ENCODE data around the gene LAMB3. TPM values are rescaled to one million over a fixed set of nuclear protein-coding genes. Genes with fewer than 3 reads are reported as not detected.

Gene LAMB3
- total and polyA plus RNA-seq, 2 donors (not counting 1 experiment from before 2014, with no cell fraction given), result 0.33 to 0.37 TPM

- Mint-ChIP-seq H3K4me3 (peak overlapping the region; percentile 50), H3K4me1 (peaks cover 33% of the 10 kb centered on the region), H3K27me3 (peaks cover 33% of the 10 kb centered on the region), H3K27ac (peak overlapping the region; percentile 66), H3K9me3 (ENCODE audit: insufficient read depth) (no peaks in the 10 kb centered on the region)
- H3K9me3 ChIP-seq (ENCODE audit: control extremely low read depth in 1 of 3, control insufficient read depth in 2 of 3, insufficient read depth in 1 of 3, low read length in 2 of 3), result peaks cover 0 to 8% (median 0%) of the 10 kb centered on the region in 3 donors
- no peaks in the 10 kb centered on the region for H4K20me1 ChIP-seq (ENCODE audit: control insufficient read depth, insufficient read depth, low read length, poor library complexity, severe bottlenecking)
- peak; percentile 80 for ATAC-seq (ENCODE audit: low read depth)
- no peak overlapping the region for H3K9ac ChIP-seq (ENCODE audit: low read length)
- no peak for TF ChIP-seq EZH2 (IDR thresholded peaks at IDR 0.05; ENCODE audit: borderline replicate concordance, insufficient read depth, low read depth, low read length, poor library complexity, severe bottlenecking)
- TF ChIP-seq, protein P1, sequence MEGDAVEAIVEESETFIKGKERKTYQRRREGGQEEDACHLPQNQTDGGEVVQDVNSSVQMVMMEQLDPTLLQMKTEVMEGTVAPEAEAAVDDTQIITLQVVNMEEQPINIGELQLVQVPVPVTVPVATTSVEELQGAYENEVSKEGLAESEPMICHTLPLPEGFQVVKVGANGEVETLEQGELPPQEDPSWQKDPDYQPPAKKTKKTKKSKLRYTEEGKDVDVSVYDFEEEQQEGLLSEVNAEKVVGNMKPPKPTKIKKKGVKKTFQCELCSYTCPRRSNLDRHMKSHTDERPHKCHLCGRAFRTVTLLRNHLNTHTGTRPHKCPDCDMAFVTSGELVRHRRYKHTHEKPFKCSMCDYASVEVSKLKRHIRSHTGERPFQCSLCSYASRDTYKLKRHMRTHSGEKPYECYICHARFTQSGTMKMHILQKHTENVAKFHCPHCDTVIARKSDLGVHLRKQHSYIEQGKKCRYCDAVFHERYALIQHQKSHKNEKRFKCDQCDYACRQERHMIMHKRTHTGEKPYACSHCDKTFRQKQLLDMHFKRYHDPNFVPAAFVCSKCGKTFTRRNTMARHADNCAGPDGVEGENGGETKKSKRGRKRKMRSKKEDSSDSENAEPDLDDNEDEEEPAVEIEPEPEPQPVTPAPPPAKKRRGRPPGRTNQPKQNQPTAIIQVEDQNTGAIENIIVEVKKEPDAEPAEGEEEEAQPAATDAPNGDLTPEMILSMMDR (IDR thresholded peaks at IDR 0.05), result no peak
- H3K79me2 ChIP-seq (ENCODE audit: control insufficient read depth, insufficient read depth, low read length), result no peaks in the 10 kb centered on the region
- peaks cover 32 to 35% of the 10 kb centered on the region in 2 donors for H3K4me1 ChIP-seq (ENCODE audit: control insufficient read depth in 2 of 2, insufficient read depth in 2 of 2, low read length in 2 of 2)
- peak overlapping the region in 1 of 2 donors; percentile 35 for H3K27ac ChIP-seq (ENCODE audit: low read length in 2 of 2)
- peak overlapping the region; percentile 7 for H3K4me2 ChIP-seq (replicated peaks; ENCODE audit: low read depth, low read length, poor library complexity, severe bottlenecking)
- no peak overlapping the region for H3K4me3 ChIP-seq (ENCODE audit: control extremely low read depth in 1 of 5, extremely low read depth in 1 of 5, insufficient read depth in 1 of 5, low read depth in 2 of 5, low read length in 4 of 5)
- H3K27me3 ChIP-seq (replicated peaks in 1 of 4; ENCODE audit: control extremely low read depth in 1 of 4, control insufficient read depth in 3 of 4, insufficient read depth in 4 of 4, low read length in 3 of 4), result peaks cover 0 to 33% (median 20%) of the 10 kb centered on the region in 4 experiments
- no peak overlapping the region for H2AFZ ChIP-seq (ENCODE audit: insufficient read depth, low read depth, low read length, poor library complexity, severe bottlenecking)
- no peaks in the 10 kb centered on the region for H3K36me3 ChIP-seq (replicated peaks in 1 of 2; ENCODE audit: control extremely low read depth in 1 of 2, control insufficient read depth in 1 of 2, extremely low read depth in 1 of 2, insufficient read depth in 2 of 2, low read length in 1 of 2)
- WGBS (ENCODE audit: insufficient coverage), result 33% methylated on average over 3 of the region's 5 CpGs
- POLR2A ChIA-PET, result interaction anchor here (0.5 kb wide), 1 partner anchor 1731 kb away, joined by 4 read pairs; no protein-coding TSS in a partner anchor
- CTCF ChIA-PET, result interaction anchor here (0.9 to 1.5 kb wide), 3 partner anchors 9 to 107 kb away, joined by 3 to 5 read pairs (median 3); no protein-coding TSS in a partner anchor
- peak; percentile 78 for DNase-seq
- intact Hi-C loops (cut with micrococcal nuclease), result loop anchor here (10.0 kb wide), 1 partner anchor 82 kb away; the partner anchor contains the start of gene TRAF3IP3
Observed at GRCh38 chr1:209672705-209673630, 20.7 kb upstream of the LAMB3 start.
